IMR-90 (cell line): Measurements from ENCODE around the gene DRAP1. TPM values are rescaled to one million over a fixed set of nuclear protein-coding genes. Genes with fewer than 3 reads are reported as not detected.

Experiments
- ATAC-seq: fragments of 200-7000 bp; cut with Tn5 transposase; 2 replicates; pipeline ENCODE4 v1.9.1; 2020; ENCODE audit warnings: low read depth, mild to moderate bottlenecking, moderate library complexity
- BruUV-seq: library from RNA; stranded (reverse); fragments of 400-500 nt; replicated peaks from 2 replicates; lab custom pipeline; 2021; lab: Mats Ljungman, UMichigan
- CTCF ChIA-PET: fragments of 300-600 bp; formaldehyde crosslinking; extraction: SDS; loops from one replicate; lab custom pipeline; 2021; ENCODE audit warnings: antibody characterized with exemption; lab: Yijun Ruan, JAX
- POLR2A ChIA-PET: fragments of 300-600 bp; sonication (Branson Sonifier 250); formaldehyde crosslinking; loops from one replicate; lab custom pipeline; 2022; ENCODE audit warnings: antibody characterized with exemption; ENCODE audit not compliant: unreplicated experiment; lab: Charles Lee
- DNase-seq: peaks from one replicate; pipeline ENCODE4 v3.0.0; 2013
- H2AFZ ChIP-seq: replicated peaks from 2 replicates; pipeline ENCODE3; 2013; ENCODE audit warnings: low read length, mild to moderate bottlenecking; ENCODE audit not compliant: poor library complexity
- H2AK5ac ChIP-seq: 2 replicates; pipeline ENCODE4 v1.6.1; 2013; ENCODE audit warnings: low read depth, low read length, inconsistent platforms
- H2AK9ac ChIP-seq: replicated peaks from 2 replicates; pipeline ENCODE3; 2013; ENCODE audit warnings: mild to moderate bottlenecking, low read depth, low read length, moderate library complexity; ENCODE audit not compliant: poor library complexity
- H2BK120ac ChIP-seq: 2 replicates; pipeline ENCODE4 v1.6.1; 2013; ENCODE audit warnings: low read depth, low read length, inconsistent platforms
- H2BK15ac ChIP-seq: 3 replicates; pipeline ENCODE4 v1.6.1; 2013; ENCODE audit warnings: low read depth, low read length, inconsistent platforms
- H2BK20ac ChIP-seq: 2 replicates; pipeline ENCODE4 v1.6.1; 2013; ENCODE audit warnings: low read depth, mild to moderate bottlenecking, inconsistent platforms, low read length, moderate library complexity
- H2BK5ac ChIP-seq: 2 replicates; pipeline ENCODE4 v1.6.1; 2013; ENCODE audit warnings: mild to moderate bottlenecking, low read depth, low read length, inconsistent platforms; ENCODE audit not compliant: poor library complexity, severe bottlenecking
- H3K14ac ChIP-seq: replicated peaks from 2 replicates; pipeline ENCODE4 v1.6.1; 2013; ENCODE audit warnings: low read depth, low read length, inconsistent platforms
- H3K18ac ChIP-seq: 2 replicates; pipeline ENCODE4 v1.6.1; 2013; ENCODE audit warnings: low read depth, low read length, control low read depth
- H3K23ac ChIP-seq: 2 replicates; pipeline ENCODE4 v1.6.1; 2013; ENCODE audit warnings: low read depth, low read length, inconsistent platforms
- H3K27ac ChIP-seq: 2 replicates; pipeline ENCODE4 v1.5.1; 2013; ENCODE audit warnings: mild to moderate bottlenecking, control low read depth, low read length; ENCODE audit not compliant: insufficient read depth
- H3K27me3 ChIP-seq: 2 replicates; pipeline ENCODE4 v1.6.1; 2013; ENCODE audit warnings: low read length; ENCODE audit not compliant: control insufficient read depth, insufficient read depth
- H3K36me3 ChIP-seq: 2 replicates; pipeline ENCODE4 v1.6.1; 2013; ENCODE audit warnings: low read length, mixed read lengths; ENCODE audit not compliant: control insufficient read depth, insufficient read depth
- H3K4ac ChIP-seq: 2 replicates; pipeline ENCODE4 v1.6.1; 2013; ENCODE audit warnings: low read depth, low read length, inconsistent platforms
- H3K4me1 ChIP-seq: 2 replicates; pipeline ENCODE4 v1.6.1; 2013; ENCODE audit warnings: low read length, mixed read lengths; ENCODE audit not compliant: control insufficient read depth, insufficient read depth
- H3K4me2 ChIP-seq: 2 replicates; pipeline ENCODE4 v1.6.1; 2013; ENCODE audit warnings: low read depth, mild to moderate bottlenecking, control low read depth, low read length, moderate library complexity
- H3K4me3 ChIP-seq: 2 replicates; pipeline ENCODE4 v1.5.1; 2013; ENCODE audit warnings: low read depth, mild to moderate bottlenecking, control low read depth, low read length, moderate library complexity; ENCODE audit not compliant: insufficient read depth
- H3K56ac ChIP-seq: 2 replicates; pipeline ENCODE4 v1.6.1; 2013; ENCODE audit warnings: low read length, inconsistent platforms; ENCODE audit not compliant: insufficient read depth; ENCODE audit errors: extremely low read depth
- H3K79me1 ChIP-seq, 2 experiments: 2 replicates each; pipeline ENCODE4 v1.6.1; 2013; ENCODE audit warnings: low read length in 2 of 2, inconsistent platforms in 1 of 2, low read depth in 1 of 2
- H3K9ac ChIP-seq: 2 replicates; pipeline ENCODE4 v1.6.1; 2013; ENCODE audit warnings: low read depth, low read length, control low read depth
- H3K9me1 ChIP-seq: 2 replicates; pipeline ENCODE4 v1.6.1; 2013; ENCODE audit warnings: low read length, inconsistent platforms; ENCODE audit not compliant: insufficient read depth
- H3K9me3 ChIP-seq: 2 replicates; pipeline ENCODE4 v1.6.1; 2013; ENCODE audit warnings: low read length; ENCODE audit not compliant: control insufficient read depth, insufficient read depth
- H4K20me1 ChIP-seq: 2 replicates; pipeline ENCODE4 v1.6.1; 2013; ENCODE audit warnings: low read length, inconsistent platforms; ENCODE audit not compliant: insufficient read depth
- H4K5ac ChIP-seq: 2 replicates; pipeline ENCODE4 v1.6.1; 2013; ENCODE audit warnings: mild to moderate bottlenecking, low read depth, low read length, control low read depth
- H4K8ac ChIP-seq, 2 experiments: 2 replicates each; pipeline ENCODE4 v1.6.1; 2013; ENCODE audit warnings: low read depth in 2 of 2, low read length in 2 of 2, control low read depth in 1 of 2, inconsistent platforms in 1 of 2
- H4K91ac ChIP-seq: 2 replicates; pipeline ENCODE4 v1.6.1; 2013; ENCODE audit warnings: low read depth, low read length, inconsistent platforms; ENCODE audit not compliant: insufficient read depth
- CEBPB ChIP-seq: IDR thresholded peaks from 2 replicates; pipeline ENCODE4 v1.6.1; 2012; ENCODE audit warnings: low read depth, low read length, improper control_type of control experiment
- CHD1 ChIP-seq: IDR thresholded peaks from 2 replicates; pipeline ENCODE4 v1.6.1; 2012; ENCODE audit warnings: low read depth, low read length, improper control_type of control experiment
- MAZ ChIP-seq: IDR thresholded peaks from 2 replicates; pipeline ENCODE4 v1.6.1; 2012; ENCODE audit warnings: low read depth, mild to moderate bottlenecking, low read length, improper control_type of control experiment, moderate library complexity, borderline replicate concordance
- WGBS, 2 experiments: methylation state at CpG; one replicate each; pipeline versions ENCODE4 v1.1.5 to v1.1.7; 2013; ENCODE audit warnings: missing lambda C conversion rate in 2 of 2; ENCODE audit not compliant: insufficient read length in 1 of 2; ENCODE audit errors: extremely low coverage in 2 of 2; 5-methylcytosine and 5-hydroxymethylcytosine counted together
- dilution Hi-C: fragments of 300-500 bp; cut with HindIII; formaldehyde crosslinking; loops from one replicate; pipeline ENCODE4 v1.14.3; 2018; ENCODE audit warnings: low sequenced_read_pairs; ENCODE audit not compliant: unreplicated experiment
- in situ Hi-C: fragments of 300-500 bp; cut with MboI; formaldehyde crosslinking; loops from 3 replicates; pipeline ENCODE4 v1.14.3; 2019; ENCODE audit warnings: low sequenced_read_pairs, inconsistent platforms, mixed read lengths
- intact Hi-C: fragments of 100-400 bp; cut with micrococcal nuclease; formaldehyde crosslinking; loops from 2 replicates; pipeline ENCODE4 v1.10.0; 2022
- polyA plus RNA-seq, 3 experiments: library from polyadenylated mRNA; depleted of rRNA; stranded (reverse); fragments of >200 nt; gene quantifications; 2 replicates each; pipeline ENCODE4 v1.2.3, GENCODE V29; 2012; ENCODE audit warnings: low replicate concordance in 1 of 3
- total RNA-seq: library from RNA; depleted of rRNA; stranded (reverse); fragments of >200 nt; gene quantifications from 2 replicates; pipeline ENCODE4 v1.2.3, GENCODE V29; 2012
- TF ChIP-seq, protein P1 (sequence below): conservative IDR thresholded peaks from 2 replicates; pipeline ENCODE4 v1.5.1; 2012; ENCODE audit warnings: mild to moderate bottlenecking, low read depth, low read length, improper control_type of control experiment

Gene DRAP1
- total and polyA plus RNA-seq, 2 of the 4 experiments (the other 2 are of a cell fraction): 237 to 344 TPM

DNA sequence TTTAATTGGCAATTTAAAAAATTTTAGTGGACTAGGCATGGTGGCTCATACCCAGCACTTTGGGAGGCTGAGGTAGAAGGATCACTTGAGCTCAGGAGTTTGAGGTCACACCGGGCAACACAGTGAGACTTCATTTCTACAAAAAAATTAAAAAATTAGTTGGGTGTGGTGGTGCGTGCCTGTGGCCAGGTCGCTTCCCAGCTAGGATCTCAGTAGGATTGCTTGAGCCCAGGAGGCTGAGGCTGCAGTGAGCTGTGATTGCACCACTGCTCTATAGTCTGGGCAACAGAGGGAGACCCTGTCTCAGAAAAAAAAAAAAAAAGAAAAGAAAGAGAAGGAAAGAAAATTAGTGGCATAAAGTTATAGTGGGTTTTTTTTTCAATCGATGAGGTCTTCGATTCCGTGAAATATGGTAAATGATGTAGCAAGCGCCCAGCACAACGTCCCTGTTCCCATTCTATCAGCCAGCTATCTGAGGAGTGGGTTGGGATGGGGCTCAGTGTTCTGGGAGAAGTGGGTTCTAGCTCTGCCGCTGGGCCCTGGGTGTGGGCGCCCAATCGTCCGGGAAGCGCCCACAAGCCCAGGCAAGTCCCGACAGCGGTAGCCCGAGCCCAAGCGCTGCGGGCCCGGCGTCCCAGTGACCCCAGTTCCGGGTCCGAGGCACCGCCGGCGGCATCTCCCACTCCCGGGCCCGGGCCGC, 20.4 kb upstream of the DRAP1 start:
- DNase-seq: no peak
- Histone ChIP-seq H2AK9ac (peak overlapping the region; percentile 99), H3K9ac (peak overlapping the region; percentile 99), H2AFZ (peak overlapping the region; percentile 72), H4K91ac (peak overlapping the region; percentile 97), H3K4me1 (peaks cover 41% of the 10 kb centered on the region), H3K36me3 (peaks cover 27% of the 10 kb centered on the region), H3K27ac (peak overlapping the region; percentile 100), H3K23ac (peak overlapping the region; percentile 91), H2BK20ac (peak overlapping the region; percentile 46; the same call in 1 of the 2 replicates), H4K5ac (peak overlapping the region; percentile 76), H2BK15ac (peak overlapping the region; percentile 78; the same call in 1 of the 3 replicates), H4K20me1 (peaks cover 58% of the 10 kb centered on the region), H4K8ac (peak overlapping the region; percentile 93 to 96), H3K56ac (peak overlapping the region; percentile 99), H3K4ac (peak overlapping the region; percentile 88), H3K9me1 (peaks cover 23% of the 10 kb centered on the region), H3K4me2 (peak overlapping the region; percentile 59), H2AK5ac (peak overlapping the region; percentile 98), H3K18ac (peak overlapping the region; percentile 64), H3K79me1 (peaks cover 23 to 36% of the 10 kb centered on the region in 2 experiments), H2BK5ac (peak overlapping the region; percentile 98), H2BK120ac (peak overlapping the region; percentile 81), H3K9me3 (no peaks in the 10 kb centered on the region), H3K14ac (peak overlapping the region; percentile 96), H3K4me3 (peak overlapping the region; percentile 98), H3K27me3 (no peaks in the 10 kb centered on the region)
- in situ Hi-C loops: no loop called here
- BruUV-seq: TSS peak; percentile 71
- no peak for ATAC-seq
- dilution Hi-C loops: no loop called here
- ChIA-PET CTCF (interaction anchor here (0.9 to 1.5 kb wide), 3 partner anchors 10 to 14 kb away, joined by 3 to 8 read pairs (median 5); partner anchors contain the start of gene FIBP), POLR2A (interaction anchor here (0.7 to 2.9 kb wide), 4 partner anchors 9 to 17 kb away, joined by 4 to 17 read pairs (median 8); partner anchors contain the start of gene CCDC85B)
- intact Hi-C loops: no loop called here
- TF ChIP-seq MAZ: no peak
- TF ChIP-seq, protein P1, sequence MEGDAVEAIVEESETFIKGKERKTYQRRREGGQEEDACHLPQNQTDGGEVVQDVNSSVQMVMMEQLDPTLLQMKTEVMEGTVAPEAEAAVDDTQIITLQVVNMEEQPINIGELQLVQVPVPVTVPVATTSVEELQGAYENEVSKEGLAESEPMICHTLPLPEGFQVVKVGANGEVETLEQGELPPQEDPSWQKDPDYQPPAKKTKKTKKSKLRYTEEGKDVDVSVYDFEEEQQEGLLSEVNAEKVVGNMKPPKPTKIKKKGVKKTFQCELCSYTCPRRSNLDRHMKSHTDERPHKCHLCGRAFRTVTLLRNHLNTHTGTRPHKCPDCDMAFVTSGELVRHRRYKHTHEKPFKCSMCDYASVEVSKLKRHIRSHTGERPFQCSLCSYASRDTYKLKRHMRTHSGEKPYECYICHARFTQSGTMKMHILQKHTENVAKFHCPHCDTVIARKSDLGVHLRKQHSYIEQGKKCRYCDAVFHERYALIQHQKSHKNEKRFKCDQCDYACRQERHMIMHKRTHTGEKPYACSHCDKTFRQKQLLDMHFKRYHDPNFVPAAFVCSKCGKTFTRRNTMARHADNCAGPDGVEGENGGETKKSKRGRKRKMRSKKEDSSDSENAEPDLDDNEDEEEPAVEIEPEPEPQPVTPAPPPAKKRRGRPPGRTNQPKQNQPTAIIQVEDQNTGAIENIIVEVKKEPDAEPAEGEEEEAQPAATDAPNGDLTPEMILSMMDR: no peak
- 0 out of 2 replicates have a peak, but pooled peaks have one; percentile 25 for TF ChIP-seq CEBPB
- peak; percentile 31; the same call in 1 of the 2 replicates for TF ChIP-seq CHD1
- WGBS, 2 experiments: 0% methylated on average over 2 of the region's 28 CpGs; no CpG with 5 or more reads in 1 of the 2 experiments
